Common myeloid progenitor, CD34-positive (primary cell): ENCODE data around the gene M1AP.
"Not testable (repeated sequence)": the region's sequence is repeated elsewhere in the genome, so short reads cannot be mapped to it uniquely, and the experiment has no call there.

ENCODE experiments used
- CTCF ChIA-PET: fragments of 350-600 bp; sonication (Branson Sonifier 250); formaldehyde crosslinking; loops from one replicate; lab custom pipeline; 2021; ENCODE audit warnings: antibody characterized with exemption; lab: Charles Lee
- POLR2A ChIA-PET: fragments of 350-600 bp; sonication (Branson Sonifier 250); formaldehyde crosslinking; loops from one replicate; lab custom pipeline; 2021; ENCODE audit warnings: antibody characterized with exemption; lab: Charles Lee
- DNase-seq, 3 donors: peaks; one replicate each; pipeline versions ENCODE4 v3.0.0 to v3.0.0-alpha.2; 2013
- H3K27ac ChIP-seq, 2 experiments: 1 replicate in 1 of 2; 2 replicates in 1 of 2; pipeline ENCODE4 v1.7.0; 2013; ENCODE audit warnings: inconsistent platforms in 2 of 2, low read length in 2 of 2, mild to moderate bottlenecking in 2 of 2, low read depth in 1 of 2, moderate library complexity in 1 of 2; ENCODE audit not compliant: severe bottlenecking in 2 of 2, insufficient read depth in 1 of 2, poor library complexity in 1 of 2
- H3K27me3 ChIP-seq, 5 experiments: replicated peaks in 2 of 5; 1 replicate in 3 of 5; 2 replicates in 2 of 5; pipeline versions ENCODE4 v1.6.1 to v1.7.0; 2013; ENCODE audit warnings: low read length in 4 of 5, mild to moderate bottlenecking in 2 of 5, moderate library complexity in 2 of 5, inconsistent platforms in 1 of 5; ENCODE audit not compliant: insufficient read depth in 5 of 5, control insufficient read depth in 4 of 5
- H3K36me3 ChIP-seq, 4 experiments: 1 replicate in 2 of 4; 2 replicates in 2 of 4; pipeline versions ENCODE4 v1.6.1 to v1.7.0; 2013; ENCODE audit warnings: low read length in 3 of 4, control low read depth in 1 of 4, mild to moderate bottlenecking in 1 of 4; ENCODE audit not compliant: control insufficient read depth in 4 of 4, insufficient read depth in 4 of 4
- H3K4me1 ChIP-seq, 4 experiments: 1 replicate in 3 of 4; 2 replicates in 1 of 4; pipeline versions ENCODE4 v1.6.1 to v1.7.1; 2013; ENCODE audit warnings: low read length in 3 of 4, mild to moderate bottlenecking in 3 of 4, control low read depth in 1 of 4, inconsistent platforms in 1 of 4, moderate library complexity in 1 of 4; ENCODE audit not compliant: control insufficient read depth in 4 of 4, insufficient read depth in 4 of 4; ENCODE audit errors: control extremely low read depth in 1 of 4
- H3K4me3 ChIP-seq, 7 experiments: 1 replicate in 4 of 7; 2 replicates in 3 of 7; pipeline versions ENCODE4 v1.5.1 to v1.7.0; 2013; ENCODE audit warnings: mild to moderate bottlenecking in 7 of 7, low read length in 6 of 7, moderate library complexity in 6 of 7, inconsistent platforms in 2 of 7, low read depth in 2 of 7, control low read depth in 1 of 7; ENCODE audit not compliant: insufficient read depth in 4 of 7, control insufficient read depth in 1 of 7; ENCODE audit errors: extremely low read depth in 1 of 7
- H3K9me3 ChIP-seq, 5 experiments: 1 replicate in 4 of 5; 2 replicates in 1 of 5; pipeline versions ENCODE4 v1.6.1 to v1.7.1; 2013; ENCODE audit warnings: low read length in 4 of 5, mild to moderate bottlenecking in 2 of 5, inconsistent platforms in 1 of 5, low read depth in 1 of 5, moderate library complexity in 1 of 5; ENCODE audit not compliant: control insufficient read depth in 4 of 5, insufficient read depth in 2 of 5; ENCODE audit errors: control extremely low read depth in 1 of 5
- WGBS: methylation state at CpG from one replicate; pipeline ENCODE4 v1.1.5; 2013; ENCODE audit not compliant: insufficient coverage; 5-methylcytosine and 5-hydroxymethylcytosine counted together

M1AP gene

GRCh38 chr2:74564222-74564621 is 83.9 kb downstream of the M1AP start:
- H3K4me3 ChIP-seq = no peak overlapping the region
- DNase-seq = no peak
- WGBS = 96% methylated on average over 4 of the region's 5 CpGs

GRCh38 chr2:74562126-74562775 is 85.9 kb downstream of the M1AP start:
- DNase-seq = peak in 1 of 3 donors; percentile 27
- ChIA-PET POLR2A (no interaction called here), CTCF (interaction anchor here (1.0 kb wide), 1 partner anchor 14 kb away, joined by 4 read pairs; no protein-coding TSS in a partner anchor)
- Histone ChIP-seq H3K9me3 (no peaks in the 10 kb centered on the region), H3K4me3 (no peak overlapping the region), H3K27me3 (no peaks in the 10 kb centered on the region), H3K36me3 (peaks cover 0 to 10% (median under 1%) of the 10 kb centered on the region in 4 experiments), H3K4me1 (peaks cover 0 to 60% (median 15%) of the 10 kb centered on the region in 4 experiments), H3K27ac (no peak overlapping the region)
- 94% methylated on average over 5 of the region's 7 CpGs for WGBS

More at GRCh38 chr2:74564222-74564621, 83.9 kb downstream of the M1AP start:
- ChIA-PET CTCF (interaction anchor here (0.9 to 1.5 kb wide), 4 partner anchors 11 to 32 kb away, joined by 4 to 5 read pairs (median 4); no protein-coding TSS in a partner anchor), POLR2A (no interaction called here)
- Histone ChIP-seq H3K27ac (no peak overlapping the region), H3K27me3 (no peaks in the 10 kb centered on the region), H3K36me3 (no peaks in the 10 kb centered on the region), H3K9me3 (no peaks in the 10 kb centered on the region), H3K4me1 (peaks cover 0 to 54% (median 17%) of the 10 kb centered on the region in 4 experiments)

GRCh38 chr2:74561022-74561421 is 87.1 kb downstream of the M1AP start:
- H3K4me3 ChIP-seq, POLR2A ChIA-PET, H3K27ac ChIP-seq, H3K27me3 ChIP-seq, DNase-seq, H3K9me3 ChIP-seq: not testable (repeated sequence)
- Histone ChIP-seq H3K4me1 (peaks cover 0 to 64% (median 19%) of the 10 kb centered on the region in 4 experiments), H3K36me3 (peaks cover 0 to 23% (median 11%) of the 10 kb centered on the region in 4 experiments)
- WGBS = 100% methylated on average over 1 of the region's 1 CpG
- CTCF ChIA-PET = interaction anchor here (1.0 to 6.1 kb wide), 2 partner anchors 15 kb away, joined by 4 to 35 read pairs; no protein-coding TSS in a partner anchor

GRCh38 chr2:74560591-74560990 is 87.5 kb downstream of the M1AP start:
- no peaks in the 10 kb centered on the region for H3K9me3 ChIP-seq
- POLR2A ChIA-PET = no interaction called here

GRCh38 chr2:74559912-74560311 is 88.2 kb downstream of the M1AP start:
- WGBS = 93% methylated on average over 3 of the region's 5 CpGs

More at GRCh38 chr2:74560591-74560990, 87.5 kb downstream of the M1AP start:
- no peak for DNase-seq
- CTCF ChIA-PET = interaction anchor here (0.8 to 6.1 kb wide), 2 partner anchors 15 to 29 kb away, joined by 3 to 35 read pairs; no protein-coding TSS in a partner anchor
- 69% methylated on average over 3 of the region's 6 CpGs for WGBS
- no peak overlapping the region for H3K27ac ChIP-seq
- peaks cover 0 to 27% (median 11%) of the 10 kb centered on the region in 4 experiments for H3K36me3 ChIP-seq
- no peak overlapping the region for H3K4me3 ChIP-seq
- H3K27me3 ChIP-seq = no peaks in the 10 kb centered on the region
- H3K4me1 ChIP-seq = peaks cover 0 to 66% (median 23%) of the 10 kb centered on the region in 4 experiments

GRCh38 chr2:74558284-74559230 is 89.6 kb downstream of the M1AP start:
- H3K4me3 ChIP-seq = no peak overlapping the region
- no peaks in the 10 kb centered on the region for H3K27me3 ChIP-seq
- no peaks in the 10 kb centered on the region for H3K9me3 ChIP-seq
- H3K36me3 ChIP-seq = peaks cover 0 to 28% (median 11%) of the 10 kb centered on the region in 4 experiments
- ChIA-PET POLR2A (interaction anchor here (1.3 kb wide), 1 partner anchor 8 kb away, joined by 3 read pairs; no protein-coding TSS in a partner anchor), CTCF (interaction anchor here (0.5 to 6.1 kb wide), 8 partner anchors 10 to 95 kb away, joined by 3 to 35 read pairs (median 5); no protein-coding TSS in a partner anchor)
- DNase-seq = no peak
- WGBS = 98% methylated on average over 5 of the region's 7 CpGs
- peaks cover 0 to 74% (median 33%) of the 10 kb centered on the region in 4 experiments for H3K4me1 ChIP-seq
- no peak overlapping the region for H3K27ac ChIP-seq

More at GRCh38 chr2:74559912-74560311, 88.2 kb downstream of the M1AP start:
- no peaks in the 10 kb centered on the region for H3K27me3 ChIP-seq
- ChIA-PET POLR2A (no interaction called here), CTCF (interaction anchor here (0.7 to 6.1 kb wide), 5 partner anchors 8 to 28 kb away, joined by 3 to 35 read pairs (median 23); no protein-coding TSS in a partner anchor)
- H3K27ac ChIP-seq = no peak overlapping the region
- H3K4me3 ChIP-seq = no peak overlapping the region
- DNase-seq = no peak
- no peaks in the 10 kb centered on the region for H3K9me3 ChIP-seq
- H3K36me3 ChIP-seq = peaks cover 0 to 28% (median 11%) of the 10 kb centered on the region in 4 experiments
- H3K4me1 ChIP-seq = peaks cover 0 to 69% (median 29%) of the 10 kb centered on the region in 4 experiments
